Measurements from ENCODE around the gene ASF1B.

The ASF1B gene

GRCh38 chr19:14096272-14096992 is 40.0 kb downstream of the ASF1B start:
- TF ChIP-seq GATA3 (IDR thresholded peaks at IDR 0.05; ENCODE audit: low read depth, low read length) (no peak), GATA2 (IDR thresholded peaks at IDR 0.05; ENCODE audit: low read depth, low read length) (no peak)

GRCh38 chr19:14094854-14095253 is 41.5 kb downstream of the ASF1B start:
- TF ChIP-seq GATA2 (IDR thresholded peaks at IDR 0.05; ENCODE audit: low read depth, low read length) (no peak), GATA3 (IDR thresholded peaks at IDR 0.05; ENCODE audit: low read depth, low read length) (no peak)

- TF ChIP-seq GATA2 (IDR thresholded peaks at IDR 0.05; ENCODE audit: low read depth, low read length) (no peak), GATA3 (IDR thresholded peaks at IDR 0.05; ENCODE audit: low read depth, low read length) (no peak)
Observed at GRCh38 chr19:14093117-14093823, 43.1 kb downstream of the ASF1B start.

GRCh38 chr19:14091813-14092462 is 44.5 kb downstream of the ASF1B start:
- TF ChIP-seq GATA3 (IDR thresholded peaks at IDR 0.05; ENCODE audit: low read depth, low read length), result no peak
- TF ChIP-seq GATA2 (IDR thresholded peaks at IDR 0.05; ENCODE audit: low read depth, low read length), result no peak

GRCh38 chr19:14091081-14091812 is 45.1 kb downstream of the ASF1B start:
- TF ChIP-seq GATA3 (IDR thresholded peaks at IDR 0.05; ENCODE audit: low read depth, low read length) (no peak), GATA2 (IDR thresholded peaks at IDR 0.05; ENCODE audit: low read depth, low read length) (no peak)

- no peak for TF ChIP-seq GATA3 (IDR thresholded peaks at IDR 0.05; ENCODE audit: low read depth, low read length)
- no peak for TF ChIP-seq GATA2 (IDR thresholded peaks at IDR 0.05; ENCODE audit: low read depth, low read length)
Observed at GRCh38 chr19:14090509-14091080, 45.8 kb downstream of the ASF1B start, which contains the start of gene SAMD1. SAMD1 (minus strand) TSS chr19:14090751.

GRCh38 chr19:14089662-14090508 is 46.5 kb downstream of the ASF1B start:
- TF ChIP-seq GATA3 (IDR thresholded peaks at IDR 0.05; ENCODE audit: low read depth, low read length) (no peak), GATA2 (IDR thresholded peaks at IDR 0.05; ENCODE audit: low read depth, low read length) (no peak)

GRCh38 chr19:14089412-14089661 is 47.1 kb downstream of the ASF1B start:
- TF ChIP-seq GATA3 (IDR thresholded peaks at IDR 0.05; ENCODE audit: low read depth, low read length) (no peak), GATA2 (IDR thresholded peaks at IDR 0.05; ENCODE audit: low read depth, low read length) (no peak)

GRCh38 chr19:14088634-14089411 is 47.6 kb downstream of the ASF1B start:
- TF ChIP-seq GATA3 (IDR thresholded peaks at IDR 0.05; ENCODE audit: low read depth, low read length), result no peak
- TF ChIP-seq GATA2 (IDR thresholded peaks at IDR 0.05; ENCODE audit: low read depth, low read length), result no peak

- TF ChIP-seq GATA2 (IDR thresholded peaks at IDR 0.05; ENCODE audit: low read depth, low read length) (no peak), GATA3 (IDR thresholded peaks at IDR 0.05; ENCODE audit: low read depth, low read length) (no peak)
Observed at GRCh38 chr19:14086098-14086497, 50.3 kb downstream of the ASF1B start.

GRCh38 chr19:14085309-14085995 is 50.9 kb downstream of the ASF1B start, which contains the start of gene C19orf67:
C19orf67 (minus strand) TSS chr19:14085783; CDS start chr19:14085627, 156 bp downstream.
- no peak for TF ChIP-seq GATA2 (IDR thresholded peaks at IDR 0.05; ENCODE audit: low read depth, low read length)
- no peak for TF ChIP-seq GATA3 (IDR thresholded peaks at IDR 0.05; ENCODE audit: low read depth, low read length)

- no peak for TF ChIP-seq GATA3 (IDR thresholded peaks at IDR 0.05; ENCODE audit: low read depth, low read length)
- TF ChIP-seq GATA2 (IDR thresholded peaks at IDR 0.05; ENCODE audit: low read depth, low read length), result no peak
Observed at GRCh38 chr19:14082675-14082960, 53.8 kb downstream of the ASF1B start.
